Measurements from ENCODE around the gene HIP1R.

DNA sequence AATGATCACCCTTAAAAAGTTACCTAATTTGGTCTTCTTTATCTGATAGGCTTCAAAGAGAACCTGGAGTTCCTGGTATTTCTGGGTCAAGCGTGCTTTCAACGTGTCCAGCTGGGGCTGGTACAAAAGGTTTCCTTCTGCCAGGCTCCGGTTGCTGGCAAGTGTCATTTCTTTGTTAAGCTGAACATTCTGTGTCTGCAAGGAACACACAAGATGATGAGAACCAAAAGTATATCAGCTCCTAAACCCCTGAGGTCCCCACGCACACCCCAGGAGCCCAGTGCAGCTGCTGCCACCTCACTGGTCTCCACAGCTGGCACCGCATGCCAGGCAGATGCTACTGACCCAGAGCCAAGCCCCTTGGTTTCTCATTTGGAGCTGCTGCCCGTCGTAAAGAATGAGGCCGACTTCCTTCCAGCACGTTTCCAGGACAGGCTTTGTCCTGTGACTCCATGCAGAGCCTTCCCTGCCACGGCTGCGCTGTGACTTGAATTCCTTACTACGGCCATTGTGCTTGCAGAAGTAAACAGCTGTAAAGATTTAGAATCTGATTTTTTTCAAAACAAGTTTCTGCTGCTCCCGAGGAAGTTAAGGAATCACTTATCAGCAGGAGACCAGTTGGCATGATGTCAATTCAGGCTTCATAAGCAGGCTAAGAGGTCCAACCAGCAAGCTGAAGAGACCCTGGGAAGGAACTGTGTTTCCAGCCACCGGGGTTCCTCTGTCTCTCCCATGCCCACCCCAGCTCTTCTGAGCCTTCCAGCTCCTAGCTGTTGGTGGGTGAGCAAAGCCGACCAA is 35.8 kb downstream of the HIP1R start:
- TF ChIP-seq, protein P1, sequence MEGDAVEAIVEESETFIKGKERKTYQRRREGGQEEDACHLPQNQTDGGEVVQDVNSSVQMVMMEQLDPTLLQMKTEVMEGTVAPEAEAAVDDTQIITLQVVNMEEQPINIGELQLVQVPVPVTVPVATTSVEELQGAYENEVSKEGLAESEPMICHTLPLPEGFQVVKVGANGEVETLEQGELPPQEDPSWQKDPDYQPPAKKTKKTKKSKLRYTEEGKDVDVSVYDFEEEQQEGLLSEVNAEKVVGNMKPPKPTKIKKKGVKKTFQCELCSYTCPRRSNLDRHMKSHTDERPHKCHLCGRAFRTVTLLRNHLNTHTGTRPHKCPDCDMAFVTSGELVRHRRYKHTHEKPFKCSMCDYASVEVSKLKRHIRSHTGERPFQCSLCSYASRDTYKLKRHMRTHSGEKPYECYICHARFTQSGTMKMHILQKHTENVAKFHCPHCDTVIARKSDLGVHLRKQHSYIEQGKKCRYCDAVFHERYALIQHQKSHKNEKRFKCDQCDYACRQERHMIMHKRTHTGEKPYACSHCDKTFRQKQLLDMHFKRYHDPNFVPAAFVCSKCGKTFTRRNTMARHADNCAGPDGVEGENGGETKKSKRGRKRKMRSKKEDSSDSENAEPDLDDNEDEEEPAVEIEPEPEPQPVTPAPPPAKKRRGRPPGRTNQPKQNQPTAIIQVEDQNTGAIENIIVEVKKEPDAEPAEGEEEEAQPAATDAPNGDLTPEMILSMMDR (IDR thresholded peaks at IDR 0.05): no peak
- TF ChIP-seq POLR2A (IDR thresholded peaks at IDR 0.05): no peak
